Measurements from ENCODE around the gene SDK1.
"Not testable (repeated sequence)": the region's sequence is repeated elsewhere in the genome, so short reads cannot be mapped to it uniquely, and the experiment has no call there.

The SDK1 gene

GRCh38 chr7:3955751-3956696 lies 655.0 kb downstream of the SDK1 start:
- DNase-seq (ENCODE audit: low read depth, low spot score): no peak

GRCh38 chr7:3956949-3957348 lies 655.9 kb downstream of the SDK1 start:
- DNase-seq (ENCODE audit: low read depth, low spot score): no peak

- no peak for DNase-seq (ENCODE audit: low read depth, low spot score)
Measured at GRCh38 chr7:3957472-3958108, 656.5 kb downstream of the SDK1 start.

GRCh38 chr7:3958109-3958483 lies 657.0 kb downstream of the SDK1 start:
- no peak for DNase-seq (ENCODE audit: low read depth, low spot score)

GRCh38 chr7:3959364-3959763 lies 658.3 kb downstream of the SDK1 start:
- DNase-seq (ENCODE audit: low read depth, low spot score): no peak

GRCh38 chr7:3960050-3960763 lies 659.2 kb downstream of the SDK1 start:
- no peak for DNase-seq (ENCODE audit: low read depth, low spot score)

- DNase-seq (ENCODE audit: low read depth, low spot score): no peak
Measured at GRCh38 chr7:3960942-3961341, 659.9 kb downstream of the SDK1 start.

GRCh38 chr7:3961857-3962503 lies 660.9 kb downstream of the SDK1 start:
- DNase-seq (ENCODE audit: low read depth, low spot score): no peak

- DNase-seq (ENCODE audit: low read depth, low spot score): not testable (repeated sequence)
Measured at GRCh38 chr7:3963768-3964167, 662.7 kb downstream of the SDK1 start.

GRCh38 chr7:3964980-3965606 lies 664.0 kb downstream of the SDK1 start:
- DNase-seq (ENCODE audit: low read depth, low spot score): no peak

GRCh38 chr7:3965794-3966395 lies 664.8 kb downstream of the SDK1 start:
- DNase-seq (ENCODE audit: low read depth, low spot score): no peak

GRCh38 chr7:3968234-3968633 lies 667.2 kb downstream of the SDK1 start:
- DNase-seq (ENCODE audit: low read depth, low spot score): no peak

GRCh38 chr7:3969286-3969685 lies 668.2 kb downstream of the SDK1 start:
- DNase-seq (ENCODE audit: low read depth, low spot score): no peak

GRCh38 chr7:3971323-3971722 lies 670.3 kb downstream of the SDK1 start:
- no peak for DNase-seq (ENCODE audit: low read depth, low spot score)

- no peak for DNase-seq (ENCODE audit: low read depth, low spot score)
Measured at GRCh38 chr7:3973264-3973663, 672.2 kb downstream of the SDK1 start.

- no peak for DNase-seq (ENCODE audit: low read depth, low spot score)
Measured at GRCh38 chr7:3974329-3974728, 673.3 kb downstream of the SDK1 start.

GRCh38 chr7:3975371-3975770 lies 674.3 kb downstream of the SDK1 start:
- no peak for DNase-seq (ENCODE audit: low read depth, low spot score)

- no peak for DNase-seq (ENCODE audit: low read depth, low spot score)
Measured at GRCh38 chr7:3977391-3977790, 676.3 kb downstream of the SDK1 start.

- no peak for DNase-seq (ENCODE audit: low read depth, low spot score)
Measured at GRCh38 chr7:3978839-3979238, 677.8 kb downstream of the SDK1 start.

GRCh38 chr7:3979611-3980299 lies 678.7 kb downstream of the SDK1 start:
- DNase-seq (ENCODE audit: low read depth, low spot score): no peak

- no peak for DNase-seq (ENCODE audit: low read depth, low spot score)
Measured at GRCh38 chr7:3980300-3980643, 679.2 kb downstream of the SDK1 start.
